Progenitor cell of endocrine pancreas (in vitro differentiated cells): ENCODE results near the gene NACA2. TPM values are rescaled to one million over a fixed set of nuclear protein-coding genes. Genes with fewer than 3 reads are reported as not detected.
"Not testable (repeated sequence)": the region's sequence is repeated elsewhere in the genome, so short reads cannot be mapped to it uniquely, and the experiment has no call there.

Experiments used
- DNase-seq: peaks from one replicate; pipeline ENCODE4 v3.0.0; 2021; ENCODE audit warnings: low spot score; ENCODE audit not compliant: unreplicated experiment
- H3K27ac Mint-ChIP-seq: 2 replicates; pipeline ENCODE4 v1.8.0; 2021; ENCODE audit warnings: mild to moderate bottlenecking, moderate library complexity, mixed read lengths
- H3K27me3 Mint-ChIP-seq: 2 replicates; pipeline ENCODE4 v1.8.0; 2021; ENCODE audit warnings: mixed read lengths
- H3K36me3 Mint-ChIP-seq: 2 replicates; pipeline ENCODE4 v1.8.0; 2022; ENCODE audit warnings: mixed read lengths; ENCODE audit not compliant: insufficient read depth
- H3K4me1 Mint-ChIP-seq: 2 replicates; pipeline ENCODE4 v1.8.0; 2021; ENCODE audit warnings: low read depth, mixed read lengths
- H3K4me3 Mint-ChIP-seq: 2 replicates; pipeline ENCODE4 v1.8.0; 2021; ENCODE audit warnings: low read depth, mild to moderate bottlenecking, moderate library complexity, mixed read lengths
- H3K9me3 Mint-ChIP-seq: 2 replicates; pipeline ENCODE4 v1.8.0; 2021; ENCODE audit warnings: low read depth, mixed read lengths
- total RNA-seq: library from RNA; stranded (reverse); gene quantifications from 2 replicates; pipeline ENCODE4 v1.2.1, GENCODE V29; 2021
- TF ChIP-seq, protein P1 (sequence below): fragments of 200-600 bp; sonication (generic); IDR thresholded peaks from one replicate; pipeline ENCODE4 v1.5.0; 2021; ENCODE audit warnings: antibody characterized with exemption, mild to moderate bottlenecking; ENCODE audit not compliant: unreplicated experiment

Gene NACA2
- total RNA-seq, 1 donor from 2014 or later, result not detected

DNA sequence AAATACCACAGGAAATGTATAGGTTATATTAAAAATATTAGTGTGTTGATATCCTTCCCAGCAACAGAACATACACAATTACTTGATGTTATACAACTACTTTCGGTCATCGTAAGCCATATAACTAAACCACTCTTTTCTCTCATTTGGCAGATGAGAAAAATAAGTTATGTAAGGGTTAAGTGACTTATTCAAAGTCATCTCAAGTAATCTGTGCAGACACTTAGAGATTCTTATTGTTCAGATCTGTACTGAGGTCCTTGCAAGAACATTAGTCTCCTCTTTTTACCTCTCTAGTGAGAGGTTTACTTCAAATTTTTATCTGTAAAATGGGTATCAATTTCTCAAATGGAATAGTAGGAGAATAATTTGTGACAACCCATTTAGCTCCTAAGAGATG is 15.0 kb downstream of the NACA2 start:
- no peak for DNase-seq
- Mint-ChIP-seq H3K9me3 (no peaks in the 10 kb centered on the region), H3K27me3 (peaks cover 43% of the 10 kb centered on the region), H3K27ac (no peak overlapping the region), H3K36me3 (no peaks in the 10 kb centered on the region), H3K4me3 (no peak overlapping the region), H3K4me1 (peaks cover 9% of the 10 kb centered on the region)
- TF ChIP-seq, protein P1, sequence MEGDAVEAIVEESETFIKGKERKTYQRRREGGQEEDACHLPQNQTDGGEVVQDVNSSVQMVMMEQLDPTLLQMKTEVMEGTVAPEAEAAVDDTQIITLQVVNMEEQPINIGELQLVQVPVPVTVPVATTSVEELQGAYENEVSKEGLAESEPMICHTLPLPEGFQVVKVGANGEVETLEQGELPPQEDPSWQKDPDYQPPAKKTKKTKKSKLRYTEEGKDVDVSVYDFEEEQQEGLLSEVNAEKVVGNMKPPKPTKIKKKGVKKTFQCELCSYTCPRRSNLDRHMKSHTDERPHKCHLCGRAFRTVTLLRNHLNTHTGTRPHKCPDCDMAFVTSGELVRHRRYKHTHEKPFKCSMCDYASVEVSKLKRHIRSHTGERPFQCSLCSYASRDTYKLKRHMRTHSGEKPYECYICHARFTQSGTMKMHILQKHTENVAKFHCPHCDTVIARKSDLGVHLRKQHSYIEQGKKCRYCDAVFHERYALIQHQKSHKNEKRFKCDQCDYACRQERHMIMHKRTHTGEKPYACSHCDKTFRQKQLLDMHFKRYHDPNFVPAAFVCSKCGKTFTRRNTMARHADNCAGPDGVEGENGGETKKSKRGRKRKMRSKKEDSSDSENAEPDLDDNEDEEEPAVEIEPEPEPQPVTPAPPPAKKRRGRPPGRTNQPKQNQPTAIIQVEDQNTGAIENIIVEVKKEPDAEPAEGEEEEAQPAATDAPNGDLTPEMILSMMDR, result no peak

DNA sequence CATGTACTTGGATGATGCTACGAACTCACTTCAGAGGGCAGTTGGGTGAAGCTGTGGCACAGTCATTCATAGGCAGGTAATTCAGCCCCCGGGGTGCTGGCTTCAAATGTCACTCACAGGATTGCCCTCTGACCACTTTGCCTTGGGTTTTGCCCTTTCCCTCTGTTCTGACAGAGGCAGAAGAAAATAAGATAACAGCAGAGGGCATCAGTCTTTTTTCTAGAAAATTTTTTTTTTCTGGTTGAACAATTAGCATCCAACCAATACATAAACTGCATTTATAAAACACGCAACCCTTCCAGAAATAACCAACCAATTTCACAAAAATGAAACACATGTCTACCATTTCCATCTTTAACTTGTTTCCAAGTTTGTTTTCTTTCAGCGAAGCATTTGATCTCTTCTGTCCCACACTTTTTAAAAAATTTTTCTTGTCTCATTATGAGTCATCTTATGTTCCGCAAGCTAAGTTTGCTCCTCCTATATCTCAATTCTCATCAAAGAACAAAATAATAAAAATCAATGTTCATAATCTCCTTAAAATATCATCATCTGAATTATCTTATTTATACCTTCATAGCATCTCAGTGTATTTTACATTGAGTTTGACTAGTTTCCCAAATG is 15.6 kb downstream of the NACA2 start:
- Mint-ChIP-seq H3K27ac (no peak overlapping the region), H3K4me3 (no peak overlapping the region)

DNA sequence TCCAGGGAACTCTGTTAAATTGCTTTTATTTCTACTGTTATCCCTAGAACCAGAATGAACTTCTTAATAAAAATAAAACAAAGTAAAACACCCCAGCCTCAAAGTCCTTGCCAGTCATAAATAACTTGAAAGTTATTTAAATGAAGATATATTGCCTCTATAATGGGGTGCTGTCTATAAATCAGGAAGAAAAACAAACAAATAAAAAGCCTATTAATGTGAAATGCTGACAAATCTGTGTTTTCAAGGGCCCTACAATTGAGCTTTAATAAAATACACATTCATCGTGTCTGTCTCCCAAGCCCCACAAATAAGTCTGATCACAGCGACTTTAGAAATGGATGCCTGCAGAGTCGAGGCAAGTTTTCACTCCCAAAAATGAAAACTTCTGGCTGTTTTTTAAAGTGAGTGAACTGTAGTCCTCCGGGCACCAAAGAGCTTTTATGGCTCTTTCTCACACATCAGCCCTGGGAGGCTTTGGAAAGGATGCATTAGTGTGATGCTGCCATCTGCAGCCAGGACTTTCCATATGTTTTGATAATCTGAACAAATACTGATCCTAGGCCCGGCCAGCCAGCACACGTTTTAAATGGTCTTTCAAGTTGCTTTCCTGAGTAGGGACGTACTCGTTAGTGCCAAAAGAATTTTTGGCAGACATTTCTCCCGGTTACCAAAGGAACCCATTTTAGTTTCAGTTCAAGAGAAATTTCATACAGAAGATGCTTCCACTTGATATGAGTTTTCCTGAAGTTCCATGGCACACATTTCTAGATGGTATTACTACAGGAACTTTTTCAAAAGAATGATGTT is 16.3 kb downstream of the NACA2 start:
- H3K36me3 Mint-ChIP-seq, result no peaks in the 10 kb centered on the region
- H3K27ac Mint-ChIP-seq, result no peak overlapping the region
- H3K27me3 Mint-ChIP-seq, result peaks cover 38% of the 10 kb centered on the region
- no peak for DNase-seq
- H3K4me1 Mint-ChIP-seq, result peaks cover 5% of the 10 kb centered on the region
- no peak overlapping the region for H3K4me3 Mint-ChIP-seq
- H3K9me3 Mint-ChIP-seq, result no peaks in the 10 kb centered on the region
- TF ChIP-seq, protein P1, result peak; percentile 36

More for the DNA sequence above, 15.6 kb downstream of the NACA2 start:
- no peaks in the 10 kb centered on the region for H3K9me3 Mint-ChIP-seq
- H3K4me1 Mint-ChIP-seq, result peaks cover 8% of the 10 kb centered on the region
- no peaks in the 10 kb centered on the region for H3K36me3 Mint-ChIP-seq
- DNase-seq, result no peak
- peaks cover 42% of the 10 kb centered on the region for H3K27me3 Mint-ChIP-seq
- TF ChIP-seq, protein P1, result no peak

DNA sequence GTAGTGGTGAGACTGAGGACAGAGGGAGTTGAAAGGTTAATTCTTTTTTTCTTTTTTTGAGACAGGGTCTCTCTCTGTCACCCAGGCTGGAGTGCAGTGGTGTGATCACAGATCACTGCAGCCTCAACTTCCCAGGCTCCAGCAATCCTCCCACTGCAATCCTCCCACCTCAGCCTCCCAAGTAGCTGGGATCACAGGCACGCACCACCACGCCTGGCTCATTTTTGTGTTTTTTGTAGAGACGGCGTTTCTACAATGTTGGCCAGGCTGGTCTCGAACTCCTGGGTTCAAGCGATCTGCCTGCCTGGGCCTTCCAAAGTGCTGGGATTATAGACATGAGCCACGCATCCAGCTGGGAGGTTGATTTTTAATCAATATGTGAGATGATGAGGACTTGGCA is 18.5 kb downstream of the NACA2 start:
- not testable (repeated sequence) for H3K27ac Mint-ChIP-seq, H3K4me1 Mint-ChIP-seq, H3K4me3 Mint-ChIP-seq, DNase-seq, H3K9me3 Mint-ChIP-seq, H3K36me3 Mint-ChIP-seq
- peaks cover 29% of the 10 kb centered on the region for H3K27me3 Mint-ChIP-seq

DNA sequence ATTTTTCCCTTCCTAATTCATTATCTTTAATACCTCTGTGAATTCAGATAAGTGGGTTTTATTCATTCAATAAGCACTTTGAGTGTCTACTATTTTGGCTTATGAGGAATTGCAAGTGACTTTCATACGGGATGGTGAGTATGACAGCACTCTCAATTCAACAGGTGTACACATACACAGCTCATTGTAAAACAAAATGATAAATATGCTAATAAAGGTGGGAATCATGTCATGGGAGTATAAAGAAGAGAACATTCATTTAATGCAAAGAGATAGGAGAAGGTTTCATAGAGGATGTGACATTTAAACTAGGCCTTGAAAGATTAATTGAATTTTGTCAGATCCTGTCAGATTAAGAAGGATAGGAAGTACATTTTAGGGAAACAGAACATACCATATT is 19.4 kb downstream of the NACA2 start:
- TF ChIP-seq, protein P1, result no peak
- peaks cover 29% of the 10 kb centered on the region for H3K27me3 Mint-ChIP-seq
- no peaks in the 10 kb centered on the region for H3K9me3 Mint-ChIP-seq
- H3K4me3 Mint-ChIP-seq, result no peak overlapping the region
- DNase-seq, result no peak
- no peaks in the 10 kb centered on the region for H3K36me3 Mint-ChIP-seq
- H3K4me1 Mint-ChIP-seq, result peaks cover 5% of the 10 kb centered on the region
- H3K27ac Mint-ChIP-seq, result no peak overlapping the region

DNA sequence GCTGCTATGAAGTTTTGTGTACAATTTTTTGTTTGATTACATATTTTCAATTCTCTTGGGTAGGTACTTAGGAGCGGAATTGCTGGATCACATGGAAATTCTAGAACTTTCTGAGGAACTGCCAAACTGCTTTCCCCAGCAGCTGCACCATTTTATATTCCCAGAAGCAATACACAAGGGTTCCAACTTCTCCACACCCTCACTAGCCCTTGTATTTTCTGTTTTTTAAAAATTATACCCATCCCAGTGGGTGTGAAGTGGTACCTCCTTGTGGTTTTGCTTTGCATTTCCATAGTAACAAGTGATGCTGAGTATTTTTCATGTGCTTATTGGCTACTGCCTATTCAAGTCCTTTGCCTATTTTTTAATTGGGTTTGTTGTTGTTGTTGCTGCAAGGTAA is 20.9 kb downstream of the NACA2 start:
- Mint-ChIP-seq H3K27me3 (peaks cover 22% of the 10 kb centered on the region), H3K36me3 (no peaks in the 10 kb centered on the region), H3K4me1 (peaks cover 2% of the 10 kb centered on the region), H3K4me3 (no peak overlapping the region), H3K9me3 (no peaks in the 10 kb centered on the region), H3K27ac (no peak overlapping the region)
- no peak for DNase-seq
- TF ChIP-seq, protein P1, result no peak

DNA sequence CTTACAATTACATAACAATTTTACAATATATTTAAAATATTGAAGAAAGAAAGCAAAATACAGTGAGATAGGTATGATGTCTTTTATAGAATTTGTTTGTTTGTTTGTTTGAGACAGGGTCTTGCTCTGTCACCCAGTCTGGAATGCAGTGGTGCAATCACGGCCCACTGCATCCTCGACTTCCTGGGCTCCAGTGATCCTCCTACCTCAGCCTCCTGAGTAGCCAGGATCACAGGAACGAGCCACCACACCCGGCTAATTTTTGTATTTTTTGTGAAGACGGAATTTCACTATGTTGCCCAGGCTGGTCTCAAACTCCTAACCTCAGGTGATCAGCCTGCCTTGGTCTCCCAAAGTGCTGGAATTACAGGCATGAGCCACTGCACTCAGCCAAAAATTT is 21.5 kb downstream of the NACA2 start:
- H3K4me1 Mint-ChIP-seq, H3K36me3 Mint-ChIP-seq, H3K27ac Mint-ChIP-seq, DNase-seq, H3K9me3 Mint-ChIP-seq, H3K4me3 Mint-ChIP-seq: not testable (repeated sequence)
- peaks cover 25% of the 10 kb centered on the region for H3K27me3 Mint-ChIP-seq
